GM12865 (cell line): Measurements from ENCODE around the gene RAD52.

ENCODE experiments used
- DNase-seq: peaks from one replicate; pipeline ENCODE4 v3.0.0; 2010; ENCODE audit warnings: low read depth
- H3K4me3 ChIP-seq: 2 replicates; pipeline ENCODE4 v1.5.1; 2011; ENCODE audit warnings: mild to moderate bottlenecking, low read depth, low read length, control low read depth
- TF ChIP-seq, protein P1 (sequence below): IDR thresholded peaks from 2 replicates; pipeline ENCODE4 v1.5.1; 2011; ENCODE audit warnings: low read length, control low read depth, low read depth, inconsistent platforms; ENCODE audit not compliant: insufficient read depth; ENCODE audit errors: missing control alignments

Gene RAD52

DNA sequence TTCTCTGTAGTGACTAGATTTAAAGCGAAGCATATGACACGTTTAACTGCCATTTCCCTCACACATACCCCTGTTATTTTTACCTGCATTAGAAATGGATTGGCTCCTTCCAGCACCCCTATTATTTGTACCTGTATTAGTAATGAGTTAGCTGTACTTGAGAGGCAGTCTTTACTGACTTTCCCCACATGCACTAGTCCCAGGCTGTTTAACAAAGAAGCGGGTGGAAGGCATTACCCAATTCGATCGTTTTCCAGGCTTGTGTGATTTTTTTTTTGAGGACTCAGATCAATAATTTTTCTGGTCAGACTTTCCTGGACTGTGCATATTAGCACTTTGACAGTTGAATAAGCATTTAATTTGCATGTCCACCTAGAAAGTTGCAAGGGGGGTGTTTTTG is 46.4 kb downstream of the RAD52 start:
- no peak for DNase-seq
- no peak overlapping the region for H3K4me3 ChIP-seq
- TF ChIP-seq, protein P1, sequence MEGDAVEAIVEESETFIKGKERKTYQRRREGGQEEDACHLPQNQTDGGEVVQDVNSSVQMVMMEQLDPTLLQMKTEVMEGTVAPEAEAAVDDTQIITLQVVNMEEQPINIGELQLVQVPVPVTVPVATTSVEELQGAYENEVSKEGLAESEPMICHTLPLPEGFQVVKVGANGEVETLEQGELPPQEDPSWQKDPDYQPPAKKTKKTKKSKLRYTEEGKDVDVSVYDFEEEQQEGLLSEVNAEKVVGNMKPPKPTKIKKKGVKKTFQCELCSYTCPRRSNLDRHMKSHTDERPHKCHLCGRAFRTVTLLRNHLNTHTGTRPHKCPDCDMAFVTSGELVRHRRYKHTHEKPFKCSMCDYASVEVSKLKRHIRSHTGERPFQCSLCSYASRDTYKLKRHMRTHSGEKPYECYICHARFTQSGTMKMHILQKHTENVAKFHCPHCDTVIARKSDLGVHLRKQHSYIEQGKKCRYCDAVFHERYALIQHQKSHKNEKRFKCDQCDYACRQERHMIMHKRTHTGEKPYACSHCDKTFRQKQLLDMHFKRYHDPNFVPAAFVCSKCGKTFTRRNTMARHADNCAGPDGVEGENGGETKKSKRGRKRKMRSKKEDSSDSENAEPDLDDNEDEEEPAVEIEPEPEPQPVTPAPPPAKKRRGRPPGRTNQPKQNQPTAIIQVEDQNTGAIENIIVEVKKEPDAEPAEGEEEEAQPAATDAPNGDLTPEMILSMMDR: no peak

DNA sequence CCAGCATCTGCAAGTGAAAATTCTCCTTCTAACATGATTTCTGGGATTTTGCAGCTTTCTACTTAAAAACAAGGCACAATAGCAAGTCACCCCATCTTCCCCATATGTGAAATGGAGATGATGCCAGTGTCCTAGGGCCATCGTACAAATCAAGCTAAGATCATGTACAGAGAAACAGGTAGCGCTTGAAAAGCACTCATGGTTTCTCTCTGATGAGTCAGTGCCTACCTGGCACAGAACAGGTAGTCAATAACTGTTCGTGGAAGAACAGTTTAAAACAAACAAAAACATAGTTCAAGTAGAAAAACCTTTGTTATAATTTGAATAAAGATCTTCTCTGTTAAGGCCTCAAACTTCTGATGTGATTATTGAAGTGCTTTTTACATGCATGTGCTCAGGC is 46.9 kb downstream of the RAD52 start:
- DNase-seq: no peak
- TF ChIP-seq, protein P1: no peak
- no peak overlapping the region for H3K4me3 ChIP-seq

DNA sequence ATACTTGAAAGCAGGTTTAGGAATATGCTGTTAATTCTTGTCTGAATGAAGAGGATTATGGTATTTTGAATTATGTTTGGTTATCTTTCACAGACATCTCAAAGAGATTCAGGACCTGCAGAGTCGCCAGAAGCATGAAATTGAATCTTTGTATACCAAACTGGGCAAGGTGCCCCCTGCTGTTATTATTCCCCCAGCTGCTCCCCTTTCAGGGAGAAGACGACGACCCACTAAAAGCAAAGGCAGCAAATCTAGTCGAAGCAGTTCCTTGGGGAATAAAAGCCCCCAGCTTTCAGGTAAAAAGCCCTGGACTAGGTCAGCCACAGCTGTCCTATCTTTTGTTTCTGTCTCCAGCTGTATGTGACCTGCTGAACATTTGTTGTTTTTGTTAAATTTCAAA is 52.1 kb downstream of the RAD52 start:
- TF ChIP-seq, protein P1: no peak
- no peak overlapping the region for H3K4me3 ChIP-seq
- DNase-seq: no peak

DNA sequence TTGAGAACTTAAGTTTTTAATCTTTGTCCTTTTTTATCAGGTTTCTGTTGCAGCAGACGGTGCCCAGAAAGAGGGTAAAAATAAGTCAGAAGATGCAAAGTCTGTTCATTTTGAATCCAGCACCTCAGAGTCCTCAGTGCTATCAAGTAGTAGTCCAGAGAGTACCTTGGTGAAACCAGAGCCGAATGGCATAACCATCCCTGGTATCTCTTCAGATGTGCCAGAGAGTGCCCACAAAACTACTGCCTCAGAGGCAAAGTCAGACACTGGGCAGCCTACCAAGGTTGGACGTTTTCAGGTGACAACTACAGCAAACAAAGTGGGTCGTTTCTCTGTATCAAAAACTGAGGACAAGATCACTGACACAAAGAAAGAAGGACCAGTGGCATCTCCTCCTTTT is 53.5 kb downstream of the RAD52 start:
- TF ChIP-seq, protein P1: no peak
- no peak for DNase-seq
- no peak overlapping the region for H3K4me3 ChIP-seq

DNA sequence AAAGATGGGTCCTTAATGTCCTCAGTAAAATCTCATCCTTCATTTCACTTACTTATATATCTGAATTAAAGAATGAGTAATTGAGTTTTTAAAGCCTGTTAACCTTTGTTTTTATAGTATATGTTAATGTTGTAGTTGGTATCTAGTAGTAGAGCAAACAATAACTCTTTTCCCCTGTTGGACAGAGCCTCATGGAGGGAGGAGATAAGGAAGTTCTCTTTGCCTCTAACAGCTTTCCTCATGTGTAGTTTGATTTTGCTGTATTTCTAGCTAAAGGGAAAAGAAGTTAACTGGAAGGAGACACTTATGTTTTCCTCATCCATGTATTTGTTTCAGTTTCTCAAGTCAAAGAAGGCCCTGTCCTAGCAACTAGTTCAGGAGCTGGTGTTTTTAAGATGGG is 55.3 kb downstream of the RAD52 start:
- no peak overlapping the region for H3K4me3 ChIP-seq
- DNase-seq: no peak
- TF ChIP-seq, protein P1: no peak

DNA sequence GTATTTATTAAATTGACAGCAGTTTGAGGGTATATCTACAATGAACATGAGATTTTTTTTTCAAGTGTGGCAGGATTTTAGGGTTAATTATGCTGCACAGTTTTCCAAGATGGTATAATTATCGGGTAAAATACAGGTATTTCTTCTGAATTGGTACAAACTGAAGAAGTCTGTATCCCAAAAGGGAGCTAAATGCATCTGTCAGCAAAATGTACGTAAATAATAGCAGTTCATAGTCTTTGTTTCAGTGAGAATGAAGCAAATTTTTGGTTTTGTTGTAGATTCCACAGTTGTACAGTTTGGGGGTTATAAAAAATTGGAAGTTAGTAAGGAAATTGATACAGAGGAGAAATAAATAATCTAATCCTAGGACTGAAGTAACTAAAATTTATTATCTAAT is 63.3 kb downstream of the RAD52 start:
- TF ChIP-seq, protein P1: no peak
- no peak overlapping the region for H3K4me3 ChIP-seq
- DNase-seq: no peak

DNA sequence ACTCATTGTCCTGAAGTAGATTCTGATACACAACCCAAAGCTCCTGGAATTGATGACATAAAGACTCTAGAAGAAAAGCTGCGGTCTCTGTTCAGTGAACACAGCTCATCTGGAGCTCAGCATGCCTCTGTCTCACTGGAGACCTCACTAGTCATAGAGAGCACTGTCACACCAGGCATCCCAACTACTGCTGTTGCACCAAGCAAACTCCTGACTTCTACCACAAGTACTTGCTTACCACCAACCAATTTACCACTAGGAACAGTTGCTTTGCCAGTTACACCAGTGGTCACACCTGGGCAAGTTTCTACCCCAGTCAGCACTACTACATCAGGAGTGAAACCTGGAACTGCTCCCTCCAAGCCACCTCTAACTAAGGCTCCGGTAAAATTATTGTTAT is 63.8 kb downstream of the RAD52 start:
- no peak for DNase-seq
- TF ChIP-seq, protein P1: no peak
- no peak overlapping the region for H3K4me3 ChIP-seq
